ENCODE data around the gene JPH2.

Gene JPH2

DNA sequence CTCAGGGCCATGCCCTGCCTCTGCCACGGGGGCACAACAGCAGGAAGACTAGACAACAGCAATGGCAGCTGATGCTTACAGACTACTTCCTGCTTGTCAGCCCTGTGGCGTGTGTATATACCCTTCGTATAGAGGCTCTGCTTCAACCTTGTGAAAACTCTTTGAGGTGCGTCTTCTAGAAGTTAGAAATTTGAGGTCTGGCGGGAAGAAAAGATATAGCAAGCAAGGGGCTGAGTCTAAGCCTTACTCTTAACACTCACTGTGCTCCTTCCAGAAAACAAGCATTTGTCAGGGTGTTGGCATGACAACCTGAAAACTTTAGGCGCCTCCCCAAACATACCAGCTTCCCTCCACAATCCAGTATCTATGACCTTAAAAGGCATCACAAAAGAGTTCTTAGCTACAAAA, 33.3 kb downstream of the JPH2 start:
- no peak for TF ChIP-seq ZFX (IDR thresholded peaks at IDR 0.05)
- TF ChIP-seq, protein P1, sequence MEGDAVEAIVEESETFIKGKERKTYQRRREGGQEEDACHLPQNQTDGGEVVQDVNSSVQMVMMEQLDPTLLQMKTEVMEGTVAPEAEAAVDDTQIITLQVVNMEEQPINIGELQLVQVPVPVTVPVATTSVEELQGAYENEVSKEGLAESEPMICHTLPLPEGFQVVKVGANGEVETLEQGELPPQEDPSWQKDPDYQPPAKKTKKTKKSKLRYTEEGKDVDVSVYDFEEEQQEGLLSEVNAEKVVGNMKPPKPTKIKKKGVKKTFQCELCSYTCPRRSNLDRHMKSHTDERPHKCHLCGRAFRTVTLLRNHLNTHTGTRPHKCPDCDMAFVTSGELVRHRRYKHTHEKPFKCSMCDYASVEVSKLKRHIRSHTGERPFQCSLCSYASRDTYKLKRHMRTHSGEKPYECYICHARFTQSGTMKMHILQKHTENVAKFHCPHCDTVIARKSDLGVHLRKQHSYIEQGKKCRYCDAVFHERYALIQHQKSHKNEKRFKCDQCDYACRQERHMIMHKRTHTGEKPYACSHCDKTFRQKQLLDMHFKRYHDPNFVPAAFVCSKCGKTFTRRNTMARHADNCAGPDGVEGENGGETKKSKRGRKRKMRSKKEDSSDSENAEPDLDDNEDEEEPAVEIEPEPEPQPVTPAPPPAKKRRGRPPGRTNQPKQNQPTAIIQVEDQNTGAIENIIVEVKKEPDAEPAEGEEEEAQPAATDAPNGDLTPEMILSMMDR (conservative IDR thresholded peaks at IDR 0.05): no peak
- no peak overlapping the region for H3K27ac ChIP-seq

DNA sequence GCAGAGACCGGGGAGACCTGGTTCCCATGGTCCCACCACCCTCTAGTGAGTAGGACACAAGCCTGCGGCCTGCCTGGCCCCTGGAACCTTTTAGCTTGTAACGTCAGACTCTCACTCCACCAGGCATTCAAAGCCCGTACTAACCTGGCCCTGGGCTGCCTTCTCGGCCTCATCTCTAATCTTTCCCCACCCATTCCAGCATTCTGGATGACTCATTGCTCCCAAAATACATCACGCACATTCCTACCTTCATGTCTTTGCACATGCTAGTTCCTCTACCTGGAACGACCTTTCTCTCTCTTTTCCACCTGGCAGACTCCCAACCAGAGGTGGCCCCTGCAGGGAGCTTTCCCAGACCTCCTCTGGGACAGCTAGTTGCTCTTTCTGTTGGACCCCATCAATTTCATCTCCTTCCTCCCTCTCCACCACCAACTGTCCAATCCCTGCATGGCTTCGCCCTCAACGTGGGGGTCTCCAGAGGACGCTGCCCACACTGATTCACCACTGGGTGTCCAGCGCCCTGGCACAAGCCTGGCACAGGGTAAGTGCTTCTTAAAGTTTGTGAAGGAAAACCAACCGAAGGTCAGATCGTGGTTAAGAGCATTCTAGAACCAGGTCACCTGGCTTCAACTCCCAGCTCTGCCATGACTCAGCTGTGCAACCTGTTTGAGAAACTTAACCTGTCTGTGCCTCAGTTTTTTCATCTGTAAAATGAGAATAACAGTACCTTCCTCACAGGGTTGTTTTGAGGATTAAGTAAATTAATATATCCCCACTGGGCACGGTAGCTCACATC, 35.2 kb downstream of the JPH2 start:
- no peak overlapping the region for H3K27ac ChIP-seq
- no peak for TF ChIP-seq ZFX (IDR thresholded peaks at IDR 0.05)
- TF ChIP-seq, protein P1 (conservative IDR thresholded peaks at IDR 0.05): no peak

DNA sequence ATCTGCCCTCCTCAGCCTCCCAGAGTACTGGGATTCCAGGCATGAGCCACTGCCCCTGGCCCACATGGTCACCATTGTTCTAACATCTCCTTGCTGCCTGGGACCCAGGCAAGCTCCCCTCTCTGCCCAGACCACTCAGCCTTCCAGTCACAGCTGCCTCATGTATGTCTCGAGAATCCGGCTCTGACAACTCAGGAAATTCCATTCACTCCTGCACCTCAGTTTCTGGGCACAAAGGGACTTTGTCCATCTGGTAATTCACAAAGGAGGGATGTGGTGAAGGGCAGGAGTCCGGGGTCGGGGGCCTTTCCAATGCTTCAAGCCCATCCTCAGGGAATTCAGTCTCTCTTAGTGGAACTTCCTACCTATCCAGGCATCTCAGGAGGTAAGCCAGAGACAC, 40.7 kb downstream of the JPH2 start:
- TF ChIP-seq ZFX (IDR thresholded peaks at IDR 0.05): no peak
- TF ChIP-seq, protein P1 (conservative IDR thresholded peaks at IDR 0.05): no peak
- H3K27ac ChIP-seq: no peak overlapping the region

DNA sequence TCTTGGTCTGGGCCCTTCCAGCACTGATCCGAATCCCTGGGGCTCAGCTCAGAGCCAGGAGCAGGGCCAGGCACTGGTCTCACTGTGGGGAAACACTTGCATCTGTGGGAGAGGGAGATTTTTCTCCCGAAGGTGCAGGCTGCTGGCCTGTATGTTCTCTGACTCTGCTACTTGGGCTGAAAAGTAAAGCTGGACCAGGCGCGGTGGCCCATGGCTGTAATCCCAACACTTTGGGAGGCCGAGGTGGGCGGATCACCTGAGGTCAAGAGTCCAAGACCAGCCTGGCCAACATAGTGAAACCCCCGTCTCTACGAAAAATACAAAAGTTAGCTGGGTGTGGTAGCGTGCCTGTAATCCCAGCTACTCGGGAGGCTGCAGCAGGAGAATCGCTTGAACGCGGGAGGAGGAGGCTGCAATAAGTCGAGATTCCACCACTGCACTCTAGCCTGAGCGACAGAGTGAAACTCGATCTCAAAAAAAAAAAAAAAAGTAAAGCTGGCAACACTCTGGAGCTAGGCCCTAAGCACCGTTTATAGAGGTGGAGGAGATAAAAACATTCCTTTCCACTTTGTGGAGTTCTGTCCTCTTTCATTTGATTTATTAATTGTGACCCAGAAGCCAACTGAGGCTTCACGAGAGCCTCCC, 41.7 kb downstream of the JPH2 start:
- TF ChIP-seq ZFX (IDR thresholded peaks at IDR 0.05): no peak
- TF ChIP-seq, protein P1 (conservative IDR thresholded peaks at IDR 0.05): no peak
- H3K27ac ChIP-seq: no peak overlapping the region

DNA sequence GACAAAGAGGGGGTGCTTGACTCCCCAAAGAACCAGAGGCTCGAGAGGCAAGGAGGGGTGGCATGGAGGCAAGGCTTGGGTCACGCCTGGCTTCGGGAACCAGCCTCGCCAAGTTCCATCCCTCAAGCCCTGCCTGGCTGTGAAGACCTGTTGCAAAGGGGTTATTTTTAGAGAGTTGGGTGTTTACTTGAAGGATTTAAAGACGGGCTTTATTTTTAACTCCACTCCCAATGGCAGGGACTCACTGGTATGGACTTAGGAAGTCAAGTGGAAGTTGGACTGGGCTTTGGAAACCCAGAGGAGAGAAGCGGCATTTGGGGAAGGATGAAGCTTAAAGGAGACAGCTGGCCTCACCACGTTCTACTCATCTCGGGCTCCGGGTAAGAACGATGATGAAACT, 43.1 kb downstream of the JPH2 start:
- TF ChIP-seq ZFX (IDR thresholded peaks at IDR 0.05): no peak
- TF ChIP-seq, protein P1 (conservative IDR thresholded peaks at IDR 0.05): no peak
- H3K27ac ChIP-seq: no peak overlapping the region

DNA sequence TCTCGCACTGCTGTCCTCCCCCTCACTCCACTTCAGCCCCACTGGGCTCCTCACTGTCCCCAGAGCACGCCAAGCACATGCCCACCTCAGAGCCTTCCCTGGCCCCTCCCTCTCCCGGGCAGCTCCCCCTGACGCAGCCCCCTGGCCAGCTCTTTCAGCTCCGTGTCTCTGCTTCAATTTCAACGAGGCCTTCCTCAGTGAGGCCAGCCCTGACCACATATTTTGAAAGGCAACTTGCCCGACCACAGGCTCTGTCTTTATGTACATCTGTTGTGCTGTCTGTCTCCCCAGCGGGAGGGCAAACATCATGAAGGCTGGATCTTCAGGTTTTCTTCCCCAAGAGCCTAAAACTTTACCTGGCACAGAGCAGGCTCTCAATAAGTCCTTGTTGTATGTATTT, 44.6 kb downstream of the JPH2 start:
- H3K27ac ChIP-seq: no peak overlapping the region
- TF ChIP-seq ZFX (IDR thresholded peaks at IDR 0.05): no peak
- TF ChIP-seq, protein P1 (conservative IDR thresholded peaks at IDR 0.05): no peak

DNA sequence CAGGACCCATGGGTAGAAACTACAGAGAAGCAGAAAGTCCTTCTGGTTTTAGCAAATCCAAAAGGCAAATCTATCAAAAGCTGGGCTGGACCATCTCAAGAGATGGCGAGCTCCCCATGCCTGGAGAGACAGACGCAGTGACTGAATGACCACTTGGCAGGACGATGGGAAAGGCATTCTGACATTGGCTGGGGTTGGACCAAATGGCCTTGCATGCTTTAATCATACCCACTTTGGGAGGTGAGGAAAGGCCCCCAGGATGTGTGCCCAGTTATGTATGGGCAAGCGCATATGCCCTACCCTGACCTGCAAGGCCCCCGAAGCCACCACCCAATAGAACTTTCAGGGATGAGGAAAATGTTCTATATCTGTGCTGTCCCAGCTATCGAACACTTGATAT, 45.1 kb downstream of the JPH2 start:
- no peak overlapping the region for H3K27ac ChIP-seq
- no peak for TF ChIP-seq ZFX (IDR thresholded peaks at IDR 0.05)
- TF ChIP-seq, protein P1 (conservative IDR thresholded peaks at IDR 0.05): no peak

All from C4-2B (cell line).